ENCODE data around the gene SPAG8. TPM values are rescaled to one million over a fixed set of nuclear protein-coding genes. Genes with fewer than 3 reads are reported as not detected.

SPAG8 gene
- polyA plus RNA-seq (2013, experiment 1 of 2): not detected
- polyA plus RNA-seq (2013, experiment 2 of 2): 0.32 TPM

GRCh38 chr9:35812025-35812602 is at the start of gene SPAG8:
SPAG8 (minus strand) TSS chr9:35812262; CDS start chr9:35812147, 115 bp downstream.
- no peaks in the 10 kb centered on the region for H3K9me3 ChIP-seq (ENCODE audit: insufficient read depth, low read depth, low read length)
- 1% methylated on average over 27 of the region's 28 CpGs for WGBS
- H3K27ac ChIP-seq (ENCODE audit: low read depth, low read length): no peak within 1 kb of the TSS
- H3K27me3 ChIP-seq (ENCODE audit: insufficient read depth, low read length): 0 out of 2 replicates have a peak, but pooled peaks cover 3% of the 10 kb centered on the region
- H3K9ac ChIP-seq (ENCODE audit: low read depth, low read length): peak within 1 kb of the TSS; percentile 27; the same call in 1 of the 2 replicates
- H3K4me1 ChIP-seq (ENCODE audit: insufficient read depth, low read length): peaks cover 15% of the 10 kb centered on the region
- peak within 1 kb of the TSS; percentile 55 for H3K4me3 ChIP-seq (ENCODE audit: low read length)
- H3K36me3 ChIP-seq (ENCODE audit: insufficient read depth, low read length): peaks cover 22% of the 10 kb centered on the region

DNA sequence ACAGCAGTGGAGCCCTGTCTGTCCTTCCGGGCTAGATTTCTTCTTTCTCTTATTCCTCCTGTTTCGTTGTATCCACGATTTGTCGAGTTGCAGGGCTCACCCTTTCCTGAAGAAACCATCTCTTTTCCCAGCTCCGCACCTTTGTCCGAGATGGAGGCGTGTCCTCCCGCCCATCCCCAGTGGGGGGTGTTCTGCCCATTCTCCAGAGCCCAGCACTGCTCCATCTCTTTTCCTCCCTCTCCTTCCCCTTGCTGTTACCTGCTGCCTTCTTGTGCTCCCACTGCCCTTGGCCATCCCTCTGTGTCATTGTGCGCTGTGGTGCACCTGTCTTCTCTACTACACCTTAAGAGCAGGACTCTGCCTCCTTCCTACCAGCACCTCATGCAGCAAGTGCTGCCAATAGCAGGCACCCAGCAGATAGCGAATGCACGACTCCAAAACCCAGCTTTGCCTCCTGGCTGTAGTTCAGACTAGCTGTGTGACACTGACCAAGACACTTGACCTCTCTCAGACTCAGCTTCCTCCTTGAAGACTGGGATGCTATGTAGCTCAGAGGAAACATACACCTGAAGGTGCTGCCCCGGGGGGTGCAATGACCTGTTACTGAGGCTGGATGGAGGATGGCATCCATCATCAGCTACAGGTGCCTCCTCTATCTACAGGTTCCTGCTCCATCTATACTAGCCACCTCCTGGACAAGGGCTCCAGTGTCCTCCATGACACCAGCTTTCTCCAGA is 49.3 kb upstream of the SPAG8 start:
- Histone ChIP-seq H3K9me3 (ENCODE audit: insufficient read depth, low read depth, low read length) (no peaks in the 10 kb centered on the region), H3K27ac (ENCODE audit: low read depth, low read length) (no peak overlapping the region), H3K9ac (ENCODE audit: low read depth, low read length) (no peak overlapping the region), H3K27me3 (ENCODE audit: insufficient read depth, low read length) (0 out of 2 replicates have a peak, but pooled peaks cover 3% of the 10 kb centered on the region), H3K36me3 (ENCODE audit: insufficient read depth, low read length) (no peaks in the 10 kb centered on the region), H3K4me1 (ENCODE audit: insufficient read depth, low read length) (no peaks in the 10 kb centered on the region), H3K4me3 (ENCODE audit: low read length) (no peak overlapping the region)
- WGBS: 61% methylated on average over 12 of the region's 12 CpGs

DNA sequence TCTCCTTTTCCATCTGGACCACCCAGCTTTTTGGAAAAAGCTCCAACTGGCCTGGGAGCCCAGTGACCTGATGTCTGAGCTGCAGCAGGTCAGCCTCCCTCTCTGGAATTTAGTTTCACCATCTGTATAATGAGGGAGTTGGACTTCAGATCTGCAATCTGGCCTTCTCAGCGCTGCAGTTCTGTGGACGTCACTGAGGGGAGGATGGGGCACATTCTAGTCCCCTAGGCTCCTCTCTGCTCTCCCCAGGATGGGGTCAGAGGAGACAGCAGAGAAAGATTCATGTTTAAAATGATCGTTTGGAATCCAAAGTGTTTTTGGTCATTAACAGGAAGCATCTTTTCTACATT is 47.9 kb upstream of the SPAG8 start:
- no peaks in the 10 kb centered on the region for H3K4me1 ChIP-seq (ENCODE audit: insufficient read depth, low read length)
- H3K9ac ChIP-seq (ENCODE audit: low read depth, low read length): no peak overlapping the region
- H3K27ac ChIP-seq (ENCODE audit: low read depth, low read length): no peak overlapping the region
- WGBS: 89% methylated on average over 3 of the region's 3 CpGs
- 0 out of 2 replicates have a peak, but pooled peaks cover 3% of the 10 kb centered on the region for H3K27me3 ChIP-seq (ENCODE audit: insufficient read depth, low read length)
- no peaks in the 10 kb centered on the region for H3K36me3 ChIP-seq (ENCODE audit: insufficient read depth, low read length)
- H3K4me3 ChIP-seq (ENCODE audit: low read length): no peak overlapping the region
- H3K9me3 ChIP-seq (ENCODE audit: insufficient read depth, low read depth, low read length): no peaks in the 10 kb centered on the region

GRCh38 chr9:35859310-35859989 is 47.4 kb upstream of the SPAG8 start:
- Histone ChIP-seq H3K27me3 (ENCODE audit: insufficient read depth, low read length) (0 out of 2 replicates have a peak, but pooled peaks cover 2% of the 10 kb centered on the region), H3K36me3 (ENCODE audit: insufficient read depth, low read length) (no peaks in the 10 kb centered on the region), H3K4me1 (ENCODE audit: insufficient read depth, low read length) (no peaks in the 10 kb centered on the region), H3K4me3 (ENCODE audit: low read length) (no peak overlapping the region), H3K9me3 (ENCODE audit: insufficient read depth, low read depth, low read length) (no peaks in the 10 kb centered on the region), H3K27ac (ENCODE audit: low read depth, low read length) (no peak overlapping the region), H3K9ac (ENCODE audit: low read depth, low read length) (no peak overlapping the region)
- 86% methylated on average over 16 of the region's 16 CpGs for WGBS

GRCh38 chr9:35858458-35858857 is 46.4 kb upstream of the SPAG8 start:
- WGBS: 94% methylated on average over 5 of the region's 5 CpGs
- H3K27me3 ChIP-seq (ENCODE audit: insufficient read depth, low read length): no peaks in the 10 kb centered on the region
- no peaks in the 10 kb centered on the region for H3K9me3 ChIP-seq (ENCODE audit: insufficient read depth, low read depth, low read length)
- H3K36me3 ChIP-seq (ENCODE audit: insufficient read depth, low read length): no peaks in the 10 kb centered on the region; the same call in 1 of the 2 replicates
- no peak overlapping the region for H3K4me3 ChIP-seq (ENCODE audit: low read length)
- H3K27ac ChIP-seq (ENCODE audit: low read depth, low read length): no peak overlapping the region
- H3K9ac ChIP-seq (ENCODE audit: low read depth, low read length): no peak overlapping the region
- no peaks in the 10 kb centered on the region for H3K4me1 ChIP-seq (ENCODE audit: insufficient read depth, low read length)

DNA sequence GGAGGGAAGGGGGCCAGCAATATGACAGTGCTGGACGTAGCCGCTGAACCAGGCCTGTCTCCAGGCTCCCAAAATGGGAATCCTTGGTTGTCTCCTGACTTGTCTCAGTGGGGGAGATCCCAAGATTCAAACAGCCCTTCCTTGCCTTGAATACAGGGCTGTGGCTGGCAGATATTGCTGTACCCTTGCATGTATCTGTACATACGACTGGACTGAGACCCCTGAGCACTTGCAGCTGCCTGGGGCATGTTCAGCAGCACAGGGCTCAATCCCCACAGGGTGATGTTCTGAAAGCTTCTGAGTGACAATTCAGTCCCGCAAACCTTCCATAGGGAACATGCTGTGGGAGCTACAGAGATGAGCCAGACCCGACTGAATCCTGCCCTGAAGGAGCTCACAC is 44.8 kb upstream of the SPAG8 start:
- no peak overlapping the region for H3K4me3 ChIP-seq (ENCODE audit: low read length)
- no peaks in the 10 kb centered on the region for H3K4me1 ChIP-seq (ENCODE audit: insufficient read depth, low read length)
- no peaks in the 10 kb centered on the region; the same call in 1 of the 2 replicates for H3K36me3 ChIP-seq (ENCODE audit: insufficient read depth, low read length)
- no peaks in the 10 kb centered on the region for H3K9me3 ChIP-seq (ENCODE audit: insufficient read depth, low read depth, low read length)
- H3K9ac ChIP-seq (ENCODE audit: low read depth, low read length): no peak overlapping the region
- 89% methylated on average over 5 of the region's 5 CpGs for WGBS
- H3K27me3 ChIP-seq (ENCODE audit: insufficient read depth, low read length): no peaks in the 10 kb centered on the region
- no peak overlapping the region for H3K27ac ChIP-seq (ENCODE audit: low read depth, low read length)

DNA sequence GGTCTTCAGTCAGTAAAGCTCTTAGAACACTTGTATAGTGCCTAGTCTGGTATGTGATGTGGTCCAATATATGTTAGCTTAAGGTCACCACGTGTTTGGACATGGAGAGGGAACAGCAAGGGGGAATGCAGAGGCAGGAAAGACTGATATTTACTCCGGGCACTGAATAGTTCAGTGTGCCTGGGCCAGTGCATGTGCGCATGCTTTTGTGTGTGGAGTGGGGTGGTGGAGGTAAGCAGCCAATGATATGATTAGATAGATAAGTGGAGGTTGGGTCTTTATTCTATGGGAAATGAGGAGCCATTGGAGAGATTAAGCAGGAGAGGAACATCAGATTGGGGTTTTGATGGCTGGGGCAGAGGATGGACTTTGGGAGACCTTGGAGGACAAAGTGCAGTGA is 44.1 kb upstream of the SPAG8 start:
- H3K4me1 ChIP-seq (ENCODE audit: insufficient read depth, low read length): no peaks in the 10 kb centered on the region
- 78% methylated on average over 3 of the region's 3 CpGs for WGBS
- H3K36me3 ChIP-seq (ENCODE audit: insufficient read depth, low read length): no peaks in the 10 kb centered on the region; the same call in 1 of the 2 replicates
- no peak overlapping the region for H3K27ac ChIP-seq (ENCODE audit: low read depth, low read length)
- no peaks in the 10 kb centered on the region for H3K27me3 ChIP-seq (ENCODE audit: insufficient read depth, low read length)
- no peak overlapping the region for H3K4me3 ChIP-seq (ENCODE audit: low read length)
- H3K9me3 ChIP-seq (ENCODE audit: insufficient read depth, low read depth, low read length): no peaks in the 10 kb centered on the region
- no peak overlapping the region for H3K9ac ChIP-seq (ENCODE audit: low read depth, low read length)

DNA sequence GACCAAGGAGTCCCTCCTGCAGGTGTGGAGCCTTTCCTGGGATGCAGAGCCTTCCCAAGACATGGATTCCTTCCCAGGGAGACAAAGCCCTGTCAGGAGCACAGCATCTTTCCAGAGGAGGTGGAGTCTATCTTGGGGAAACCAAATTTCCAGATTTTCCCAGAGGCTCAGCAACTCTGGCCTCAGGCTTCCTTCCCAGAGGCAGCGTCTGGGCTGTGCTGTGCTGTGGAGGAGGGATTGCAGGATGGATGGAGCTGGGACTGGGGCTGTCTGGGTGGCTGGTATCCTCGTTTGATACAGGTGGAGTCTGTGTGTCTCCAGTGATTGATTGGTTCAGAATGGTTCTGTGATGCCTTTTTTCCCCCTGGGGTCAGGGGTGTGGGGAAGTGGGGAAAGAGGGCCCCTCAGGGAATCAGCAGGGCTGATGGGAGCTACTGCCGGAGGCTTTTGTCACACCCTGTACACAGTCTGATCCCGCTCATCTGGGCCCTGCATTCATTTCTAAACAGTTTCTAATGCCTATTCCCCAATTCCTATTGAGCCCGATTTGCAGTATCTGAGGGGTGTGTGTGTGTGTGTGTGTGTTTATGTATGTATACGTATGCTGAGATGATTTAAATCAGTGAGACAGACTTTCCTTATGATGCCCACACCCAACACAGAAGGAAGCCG is 42.2 kb upstream of the SPAG8 start:
- Histone ChIP-seq H3K27me3 (ENCODE audit: insufficient read depth, low read length) (no peaks in the 10 kb centered on the region), H3K9me3 (ENCODE audit: insufficient read depth, low read depth, low read length) (no peaks in the 10 kb centered on the region), H3K4me3 (ENCODE audit: low read length) (no peak overlapping the region), H3K9ac (ENCODE audit: low read depth, low read length) (no peak overlapping the region), H3K27ac (ENCODE audit: low read depth, low read length) (no peak overlapping the region), H3K36me3 (ENCODE audit: insufficient read depth, low read length) (no peaks in the 10 kb centered on the region; the same call in 1 of the 2 replicates), H3K4me1 (ENCODE audit: insufficient read depth, low read length) (no peaks in the 10 kb centered on the region)
- 84% methylated on average over 7 of the region's 7 CpGs for WGBS

DNA sequence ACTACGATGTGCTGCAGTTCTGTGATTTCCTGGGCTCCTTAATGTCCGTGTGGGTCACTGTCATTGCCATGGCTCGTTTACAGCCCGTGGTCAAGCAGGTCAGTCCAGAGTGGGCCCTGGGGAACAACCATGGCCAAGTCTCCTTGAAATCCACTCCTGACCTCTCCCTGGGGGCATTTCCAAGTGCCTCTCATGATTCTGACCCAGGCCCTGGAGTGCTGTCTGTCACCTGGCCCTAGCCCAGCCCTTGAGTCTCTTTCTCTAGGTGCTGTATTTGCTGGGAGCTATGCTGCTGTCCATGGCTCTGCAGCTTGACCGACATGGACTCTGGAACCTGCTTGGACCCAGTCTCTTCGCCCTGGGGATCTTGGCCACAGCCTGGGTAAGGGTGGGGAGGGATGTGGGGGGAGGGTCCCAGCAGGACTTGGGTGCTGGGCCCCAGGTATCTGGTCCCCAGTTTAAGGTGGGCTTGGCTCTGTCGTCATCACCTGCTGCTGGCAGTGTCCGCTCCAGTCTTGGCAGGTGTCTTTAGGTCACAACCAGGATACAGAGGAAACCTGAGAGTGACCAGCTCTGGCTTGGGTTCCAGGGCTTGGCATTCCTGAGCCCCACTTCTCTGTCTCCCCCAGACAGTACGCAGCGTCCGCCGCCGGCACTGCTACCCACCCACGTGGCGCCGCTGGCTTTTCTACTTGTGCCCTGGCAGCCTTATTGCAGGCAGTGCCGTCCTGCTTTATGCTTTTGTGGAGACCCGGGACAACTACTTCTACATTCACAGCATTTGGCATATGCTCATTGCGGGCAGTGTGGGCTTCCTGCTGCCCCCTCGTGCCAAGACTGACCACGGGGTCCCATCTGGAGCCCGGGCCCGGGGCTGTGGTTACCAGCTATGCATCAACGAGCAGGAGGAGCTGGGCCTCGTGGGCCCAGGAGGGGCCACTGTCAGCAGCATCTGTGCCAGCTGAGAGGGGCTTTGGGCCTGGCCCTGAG is 41.1 kb upstream of the SPAG8 start:
- Histone ChIP-seq H3K9ac (ENCODE audit: low read depth, low read length) (no peak overlapping the region), H3K36me3 (ENCODE audit: insufficient read depth, low read length) (peaks cover 2% of the 10 kb centered on the region; the same call in 1 of the 2 replicates), H3K27ac (ENCODE audit: low read depth, low read length) (no peak overlapping the region), H3K4me1 (ENCODE audit: insufficient read depth, low read length) (no peaks in the 10 kb centered on the region), H3K9me3 (ENCODE audit: insufficient read depth, low read depth, low read length) (no peaks in the 10 kb centered on the region), H3K4me3 (ENCODE audit: low read length) (no peak overlapping the region), H3K27me3 (ENCODE audit: insufficient read depth, low read length) (no peaks in the 10 kb centered on the region)
- WGBS: 93% methylated on average over 25 of the region's 25 CpGs

- H3K9me3 ChIP-seq (ENCODE audit: insufficient read depth, low read depth, low read length): no peaks in the 10 kb centered on the region
- H3K27me3 ChIP-seq (ENCODE audit: insufficient read depth, low read length): peaks cover under 1% of the 10 kb centered on the region; the same call in 1 of the 2 replicates
- H3K9ac ChIP-seq (ENCODE audit: low read depth, low read length): no peak overlapping the region
- peaks cover 3% of the 10 kb centered on the region; the same call in 1 of the 2 replicates for H3K36me3 ChIP-seq (ENCODE audit: insufficient read depth, low read length)
- H3K27ac ChIP-seq (ENCODE audit: low read depth, low read length): no peak overlapping the region
- no peaks in the 10 kb centered on the region for H3K4me1 ChIP-seq (ENCODE audit: insufficient read depth, low read length)
- no peak overlapping the region for H3K4me3 ChIP-seq (ENCODE audit: low read length)
- WGBS: 87% methylated on average over 2 of the region's 2 CpGs
Measured at GRCh38 chr9:35852267-35852815, 40.3 kb upstream of the SPAG8 start.
